ENCODE results near the gene NAV2.

DNA sequence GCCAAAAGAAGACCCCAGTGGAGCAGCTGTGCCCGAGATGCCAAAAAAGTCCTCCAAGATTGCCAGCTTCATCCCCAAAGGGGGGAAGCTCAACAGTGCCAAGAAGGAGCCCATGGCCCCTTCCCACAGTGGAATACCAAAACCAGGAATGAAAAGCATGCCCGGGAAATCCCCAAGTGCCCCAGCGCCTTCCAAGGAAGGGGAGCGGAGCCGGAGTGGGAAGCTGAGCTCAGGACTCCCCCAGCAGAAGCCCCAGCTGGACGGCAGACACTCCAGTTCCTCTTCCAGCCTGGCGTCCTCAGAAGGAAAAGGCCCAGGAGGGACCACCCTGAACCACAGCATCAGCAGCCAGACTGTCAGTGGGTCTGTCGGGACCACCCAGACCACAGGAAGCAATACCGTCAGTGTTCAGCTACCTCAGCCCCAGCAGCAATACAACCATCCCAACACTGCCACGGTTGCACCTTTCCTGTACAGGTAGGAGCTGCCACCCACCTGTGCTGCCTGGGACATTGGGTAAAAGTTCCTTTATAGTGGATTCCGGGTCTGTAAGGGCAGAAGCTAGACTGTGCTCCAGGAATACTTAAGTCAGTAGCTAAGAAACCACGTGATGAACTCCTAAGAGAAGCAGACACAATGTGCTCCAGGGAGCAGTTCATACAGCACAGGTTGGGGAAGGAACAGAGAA, 221.3 kb downstream of the NAV2 start:
- no peak for TF ChIP-seq POLR2AphosphoS5 (IDR thresholded peaks at IDR 0.05)
- TF ChIP-seq, protein P1, sequence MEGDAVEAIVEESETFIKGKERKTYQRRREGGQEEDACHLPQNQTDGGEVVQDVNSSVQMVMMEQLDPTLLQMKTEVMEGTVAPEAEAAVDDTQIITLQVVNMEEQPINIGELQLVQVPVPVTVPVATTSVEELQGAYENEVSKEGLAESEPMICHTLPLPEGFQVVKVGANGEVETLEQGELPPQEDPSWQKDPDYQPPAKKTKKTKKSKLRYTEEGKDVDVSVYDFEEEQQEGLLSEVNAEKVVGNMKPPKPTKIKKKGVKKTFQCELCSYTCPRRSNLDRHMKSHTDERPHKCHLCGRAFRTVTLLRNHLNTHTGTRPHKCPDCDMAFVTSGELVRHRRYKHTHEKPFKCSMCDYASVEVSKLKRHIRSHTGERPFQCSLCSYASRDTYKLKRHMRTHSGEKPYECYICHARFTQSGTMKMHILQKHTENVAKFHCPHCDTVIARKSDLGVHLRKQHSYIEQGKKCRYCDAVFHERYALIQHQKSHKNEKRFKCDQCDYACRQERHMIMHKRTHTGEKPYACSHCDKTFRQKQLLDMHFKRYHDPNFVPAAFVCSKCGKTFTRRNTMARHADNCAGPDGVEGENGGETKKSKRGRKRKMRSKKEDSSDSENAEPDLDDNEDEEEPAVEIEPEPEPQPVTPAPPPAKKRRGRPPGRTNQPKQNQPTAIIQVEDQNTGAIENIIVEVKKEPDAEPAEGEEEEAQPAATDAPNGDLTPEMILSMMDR (IDR thresholded peaks at IDR 0.05; ENCODE audit: poor library complexity, severe bottlenecking), result no peak
- TF ChIP-seq EP300 (conservative IDR thresholded peaks at IDR 0.05; ENCODE audit: poor library complexity, severe bottlenecking), result no peak
- no peak for TF ChIP-seq RAD21 (conservative IDR thresholded peaks at IDR 0.05)
- no peak for TF ChIP-seq REST (IDR thresholded peaks at IDR 0.05; ENCODE audit: borderline replicate concordance)
- no peak for TF ChIP-seq SMC3 (conservative IDR thresholded peaks at IDR 0.05; ENCODE audit: poor library complexity)
- no peak for TF ChIP-seq EZH2 (IDR thresholded peaks at IDR 0.05; ENCODE audit: borderline replicate concordance, insufficient read depth, low read length, poor library complexity, severe bottlenecking)
- no peak for TF ChIP-seq MXI1 (conservative IDR thresholded peaks at IDR 0.05; ENCODE audit: poor library complexity, severe bottlenecking)

Data from neural cell (in vitro differentiated cells).